ENCODE results near the gene MBP. TPM values are rescaled to one million over a fixed set of nuclear protein-coding genes. Genes with fewer than 3 reads are reported as not detected.

MBP gene
- total and polyA plus RNA-seq, 2 donors (not counting 3 experiments of a cell fraction or from before 2014, with no cell fraction given) = 1.7 to 2.3 TPM

DNA sequence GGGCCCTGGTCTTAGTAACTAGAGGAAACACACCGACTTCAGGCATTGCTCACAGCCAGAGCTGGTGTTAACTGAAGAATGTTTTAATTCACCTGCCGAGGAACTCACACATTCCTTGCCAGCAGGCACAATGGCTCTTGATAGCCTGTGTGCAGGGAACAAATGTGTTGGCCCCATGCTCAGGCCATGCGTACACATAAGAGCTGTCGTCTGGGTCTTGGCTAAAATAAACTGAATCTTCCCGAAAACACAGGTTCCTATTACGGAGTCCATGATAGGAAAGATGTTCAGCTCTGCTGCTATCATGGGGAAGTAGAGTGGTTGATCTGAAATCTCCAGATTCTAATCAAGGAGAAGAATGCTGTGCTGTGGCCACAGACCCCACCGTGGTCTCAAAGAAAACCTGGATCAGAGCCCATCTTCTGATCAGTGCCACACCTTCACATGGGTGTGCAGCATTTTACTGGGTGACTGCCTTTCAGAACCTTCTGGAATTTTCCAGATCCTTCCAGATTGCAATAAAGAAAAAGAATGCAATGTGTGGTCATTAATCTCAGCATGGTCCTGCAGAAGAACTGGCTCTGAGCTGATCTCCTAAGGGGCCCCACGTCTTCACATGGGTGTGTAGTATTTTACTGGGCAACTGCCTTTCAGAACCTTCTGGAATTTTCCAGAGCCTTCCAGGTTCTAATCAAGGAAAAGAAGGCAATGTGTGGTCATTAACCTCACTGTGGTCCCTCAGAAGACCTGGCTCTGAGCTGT lies 17.2 kb downstream of the MBP start:
- Histone ChIP-seq H3K4me2 (ENCODE audit: insufficient read depth, low read length) (no peak overlapping the region), H3K9me3 (replicated peaks; ENCODE audit: control insufficient read depth, insufficient read depth, low read length) (no peaks in the 10 kb centered on the region), H3K36me3 (ENCODE audit: control insufficient read depth in 2 of 2, extremely low read depth in 1 of 2, insufficient read depth in 2 of 2, low read length in 2 of 2) (no peaks in the 10 kb centered on the region), H3K9ac (replicated peaks; ENCODE audit: extremely low read depth, insufficient read depth, low read length) (no peak overlapping the region), H3K4me3 (replicated peaks in 1 of 3; ENCODE audit: insufficient read depth in 1 of 3, low read depth in 1 of 3, low read length in 3 of 3) (no peak overlapping the region), H3K27me3 (ENCODE audit: control insufficient read depth in 2 of 2, insufficient read depth in 2 of 2, low read length in 2 of 2) (no peaks in the 10 kb centered on the region), H3K27ac (ENCODE audit: insufficient read depth, low read depth, low read length) (peak overlapping the region; percentile 14), H3K79me2 (ENCODE audit: control insufficient read depth, insufficient read depth, low read length) (no peaks in the 10 kb centered on the region), H4K20me1 (replicated peaks; ENCODE audit: control insufficient read depth, extremely low read depth, insufficient read depth, low read length) (no peaks in the 10 kb centered on the region), H3K4me1 (ENCODE audit: control insufficient read depth, extremely low read depth, insufficient read depth, low read length) (peaks cover 17% of the 10 kb centered on the region), H2AFZ (ENCODE audit: low read depth, low read length) (peak overlapping the region; percentile 42), H3K9me1 (replicated peaks; ENCODE audit: control insufficient read depth, extremely low read depth, insufficient read depth, low read length) (no peaks in the 10 kb centered on the region)
- BruUV-seq (replicated peaks) = no TSS peak
- ChIA-PET POLR2A (no interaction called here), CTCF (interaction anchor here (0.8 to 2.2 kb wide), 7 partner anchors 10 to 115 kb away, joined by 3 to 13 read pairs (median 4); no protein-coding TSS in a partner anchor)
- dilution Hi-C loops (cut with MboI; ENCODE audit: extremely low pct_ligation_motif_present, low sequenced_read_pairs) (no loop called here), intact Hi-C loops (cut with micrococcal nuclease) (no loop called here)
- TF ChIP-seq FOS (IDR thresholded peaks at IDR 0.05; ENCODE audit: borderline replicate concordance, insufficient read depth, low read length) (no peak), MYC (IDR thresholded peaks at IDR 0.05; ENCODE audit: low read depth, low read length) (no peak), POLR2A (IDR thresholded peaks at IDR 0.05; ENCODE audit: low read depth, low read length) (no peak), EZH2 (IDR thresholded peaks at IDR 0.05; ENCODE audit: borderline replicate concordance, low read depth, low read length, severe bottlenecking) (no peak)
- TF ChIP-seq, protein P1, sequence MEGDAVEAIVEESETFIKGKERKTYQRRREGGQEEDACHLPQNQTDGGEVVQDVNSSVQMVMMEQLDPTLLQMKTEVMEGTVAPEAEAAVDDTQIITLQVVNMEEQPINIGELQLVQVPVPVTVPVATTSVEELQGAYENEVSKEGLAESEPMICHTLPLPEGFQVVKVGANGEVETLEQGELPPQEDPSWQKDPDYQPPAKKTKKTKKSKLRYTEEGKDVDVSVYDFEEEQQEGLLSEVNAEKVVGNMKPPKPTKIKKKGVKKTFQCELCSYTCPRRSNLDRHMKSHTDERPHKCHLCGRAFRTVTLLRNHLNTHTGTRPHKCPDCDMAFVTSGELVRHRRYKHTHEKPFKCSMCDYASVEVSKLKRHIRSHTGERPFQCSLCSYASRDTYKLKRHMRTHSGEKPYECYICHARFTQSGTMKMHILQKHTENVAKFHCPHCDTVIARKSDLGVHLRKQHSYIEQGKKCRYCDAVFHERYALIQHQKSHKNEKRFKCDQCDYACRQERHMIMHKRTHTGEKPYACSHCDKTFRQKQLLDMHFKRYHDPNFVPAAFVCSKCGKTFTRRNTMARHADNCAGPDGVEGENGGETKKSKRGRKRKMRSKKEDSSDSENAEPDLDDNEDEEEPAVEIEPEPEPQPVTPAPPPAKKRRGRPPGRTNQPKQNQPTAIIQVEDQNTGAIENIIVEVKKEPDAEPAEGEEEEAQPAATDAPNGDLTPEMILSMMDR (IDR thresholded peaks at IDR 0.05; ENCODE audit: extremely low read depth in 1 of 2, insufficient read depth in 1 of 2, low read depth in 1 of 2, low read length in 2 of 2) = no peak
- TF ChIP-seq, protein P2, sequence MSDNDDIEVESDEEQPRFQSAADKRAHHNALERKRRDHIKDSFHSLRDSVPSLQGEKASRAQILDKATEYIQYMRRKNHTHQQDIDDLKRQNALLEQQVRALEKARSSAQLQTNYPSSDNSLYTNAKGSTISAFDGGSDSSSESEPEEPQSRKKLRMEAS (IDR thresholded peaks at IDR 0.05; ENCODE audit: insufficient read depth, insufficient read length) = no peak
- FAIRE-seq = no peak
- no peak for DNase-seq (ENCODE audit: low read depth, low spot score)

All from endothelial cell of umbilical vein (primary cell).